Neural cell (in vitro differentiated cells): ENCODE data around the gene SMOC1. TPM values are rescaled to one million over a fixed set of nuclear protein-coding genes. Genes with fewer than 3 reads are reported as not detected.

Experiments used
- H2AFZ ChIP-seq: fragments of 200-600, 300-800 bp; sonication (generic), shearing (Covaris generic); 2 replicates; pipeline ENCODE4 v1.6.0; 2014; ENCODE audit warnings: low read depth, mild to moderate bottlenecking, antibody characterized with exemption, low read length, moderate library complexity
- H3F3A ChIP-seq: fragments of 200-600 bp; shearing (Covaris generic); 2 replicates; pipeline ENCODE4 v1.6.1; 2016; ENCODE audit warnings: mild to moderate bottlenecking, moderate library complexity, mixed read lengths, antibody characterized with exemption, low read length; ENCODE audit not compliant: insufficient read depth, poor library complexity, severe bottlenecking
- H3K27ac ChIP-seq: fragments of 200-600, 300-800 bp; sonication (generic), shearing (Covaris generic); 2 replicates; pipeline ENCODE4 v1.5.1; 2014; ENCODE audit warnings: mild to moderate bottlenecking, low read length, moderate library complexity
- H3K27me3 ChIP-seq: fragments of 300-800, 200-600 bp; sonication (generic), shearing (Covaris generic); 2 replicates; pipeline ENCODE4 v1.6.0; 2014; ENCODE audit warnings: mild to moderate bottlenecking, low read depth, low read length, moderate library complexity; ENCODE audit not compliant: insufficient read depth
- H3K36me3 ChIP-seq: fragments of 300-800, 200-600 bp; sonication (generic), shearing (Covaris generic); 2 replicates; pipeline ENCODE4 v1.5.1; 2014; ENCODE audit warnings: mild to moderate bottlenecking, antibody characterized with exemption, low read length, moderate library complexity; ENCODE audit not compliant: insufficient read depth
- H3K4me2 ChIP-seq: fragments of 300-800, 200-600 bp; sonication (generic), shearing (Covaris generic); 2 replicates; pipeline ENCODE4 v1.6.0; 2014; ENCODE audit warnings: mild to moderate bottlenecking, low read length
- H3K4me3 ChIP-seq: fragments of 300-800, 200-600 bp; sonication (generic), shearing (Covaris generic); 2 replicates; pipeline ENCODE4 v1.5.1; 2014; ENCODE audit warnings: mild to moderate bottlenecking, low read length, moderate library complexity
- H3K79me2 ChIP-seq: fragments of 200-600 bp; shearing (Covaris generic); replicated peaks from 2 replicates; pipeline ENCODE4 v1.6.0; 2014; ENCODE audit warnings: mild to moderate bottlenecking, low read length, moderate library complexity; ENCODE audit not compliant: insufficient read depth
- H3K9ac ChIP-seq: fragments of 300-800, 200-600 bp; sonication (generic), shearing (Covaris generic); 2 replicates; pipeline ENCODE4 v1.6.1; 2016; ENCODE audit warnings: mild to moderate bottlenecking, low read length, mixed read lengths
- H3K9me2 ChIP-seq: fragments of 200-600 bp; shearing (Covaris generic); 2 replicates; pipeline ENCODE4 v1.6.1; 2016; ENCODE audit warnings: mild to moderate bottlenecking, low read length, mixed read lengths; ENCODE audit not compliant: insufficient read depth
- H3K9me3 ChIP-seq: fragments of 200-600, 300-800 bp; sonication (generic), shearing (Covaris generic); 2 replicates; pipeline ENCODE4 v1.6.1; 2016; ENCODE audit warnings: mild to moderate bottlenecking, mixed run types, low read length, moderate library complexity, mixed read lengths
- H4K20me1 ChIP-seq: fragments of 200-600 bp; shearing (Covaris generic); 2 replicates; pipeline ENCODE4 v1.6.1; 2016; ENCODE audit warnings: mild to moderate bottlenecking, mixed run types; ENCODE audit not compliant: insufficient read depth
- EP300 ChIP-seq: fragments of 450-650 bp; conservative IDR thresholded peaks from 2 replicates; pipeline ENCODE4 v1.6.1; 2014; ENCODE audit warnings: antibody characterized with exemption, mild to moderate bottlenecking, moderate library complexity; ENCODE audit not compliant: poor library complexity, severe bottlenecking
- EZH2 ChIP-seq: fragments of 200-600, 300-800 bp; shearing (Covaris generic), sonication (generic); IDR thresholded peaks from 2 replicates; pipeline ENCODE4 v1.6.1; 2014; ENCODE audit warnings: antibody characterized with exemption, low read length, borderline replicate concordance, mild to moderate bottlenecking; ENCODE audit not compliant: insufficient read depth, poor library complexity, severe bottlenecking
- MXI1 ChIP-seq: fragments of 450-650 bp; conservative IDR thresholded peaks from 2 replicates; pipeline ENCODE4 v1.6.1; 2014; ENCODE audit warnings: antibody characterized with exemption, mild to moderate bottlenecking; ENCODE audit not compliant: poor library complexity, severe bottlenecking
- POLR2AphosphoS5 ChIP-seq: IDR thresholded peaks from 2 replicates; pipeline ENCODE4 v1.6.1; 2012
- RAD21 ChIP-seq: fragments of 450-650 bp; conservative IDR thresholded peaks from 2 replicates; pipeline ENCODE4 v1.6.1; 2014; ENCODE audit warnings: antibody characterized with exemption, mild to moderate bottlenecking, moderate library complexity
- SMC3 ChIP-seq: fragments of 450-650 bp; conservative IDR thresholded peaks from 2 replicates; pipeline ENCODE4 v1.6.1; 2014; ENCODE audit warnings: antibody characterized with exemption, mild to moderate bottlenecking, moderate library complexity; ENCODE audit not compliant: poor library complexity
- TAF1 ChIP-seq: IDR thresholded peaks from 2 replicates; pipeline ENCODE4 v1.6.1; 2012; ENCODE audit warnings: low read depth
- polyA plus RNA-seq: library from polyadenylated mRNA; depleted of rRNA; stranded (reverse); fragments of >200 nt; gene quantifications from 2 replicates; pipeline ENCODE4 v1.2.3, GENCODE V29; 2014
- TF ChIP-seq, protein P1 (sequence below): IDR thresholded peaks from 2 replicates; pipeline ENCODE4 v1.6.1; 2012; ENCODE audit warnings: borderline replicate concordance
- TF ChIP-seq, protein P2 (sequence below): fragments of 450-650 bp; IDR thresholded peaks from 2 replicates; pipeline ENCODE4 v1.5.1; 2014; ENCODE audit warnings: antibody characterized with exemption, mild to moderate bottlenecking, moderate library complexity; ENCODE audit not compliant: poor library complexity, severe bottlenecking

SMOC1 gene
- polyA plus RNA-seq, 1 donor from 2014 or later: 8.7 TPM

DNA sequence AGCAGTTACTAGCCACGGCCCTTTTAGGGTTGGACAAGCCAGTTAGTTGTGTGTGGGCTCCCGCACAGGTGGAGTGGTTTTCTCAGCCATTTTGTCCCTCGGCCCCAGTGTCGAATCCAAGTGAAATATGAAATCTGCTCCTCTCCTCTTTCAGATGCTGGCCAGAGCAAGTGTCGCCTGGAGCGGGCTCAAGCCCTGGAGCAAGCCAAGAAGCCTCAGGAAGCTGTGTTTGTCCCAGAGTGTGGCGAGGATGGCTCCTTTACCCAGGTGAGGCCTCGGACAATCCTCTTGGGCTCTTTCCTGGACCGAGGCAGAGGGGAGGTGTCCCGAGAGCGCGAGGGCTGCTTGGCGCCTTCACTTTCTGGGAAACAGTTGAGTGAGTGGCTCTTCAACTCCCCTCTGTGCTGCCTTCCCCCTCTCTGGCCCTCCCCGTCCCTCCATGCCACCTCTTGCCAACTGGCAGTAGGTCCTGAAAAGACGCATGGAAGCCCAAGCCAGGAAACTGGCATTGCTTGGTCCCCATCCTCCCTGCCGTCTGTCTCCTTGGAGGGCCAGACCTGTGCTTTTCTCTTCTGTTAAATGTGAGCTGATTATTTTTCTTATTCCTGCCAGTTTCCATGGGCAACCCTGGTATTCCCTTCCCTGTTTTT, 74.2 kb downstream of the SMOC1 start:
- Histone ChIP-seq H3K9ac (no peak overlapping the region), H3K4me3 (no peak overlapping the region), H3K27me3 (no peaks in the 10 kb centered on the region), H4K20me1 (no peaks in the 10 kb centered on the region), H3K9me2 (no peaks in the 10 kb centered on the region), H2AFZ (no peak overlapping the region), H3K36me3 (no peaks in the 10 kb centered on the region), H3K4me2 (no peak overlapping the region), H3K9me3 (no peaks in the 10 kb centered on the region), H3K79me2 (peaks cover 13% of the 10 kb centered on the region), H3K27ac (no peak overlapping the region), H3F3A (no peaks in the 10 kb centered on the region)
- TF ChIP-seq POLR2AphosphoS5: no peak
- TF ChIP-seq, protein P1, sequence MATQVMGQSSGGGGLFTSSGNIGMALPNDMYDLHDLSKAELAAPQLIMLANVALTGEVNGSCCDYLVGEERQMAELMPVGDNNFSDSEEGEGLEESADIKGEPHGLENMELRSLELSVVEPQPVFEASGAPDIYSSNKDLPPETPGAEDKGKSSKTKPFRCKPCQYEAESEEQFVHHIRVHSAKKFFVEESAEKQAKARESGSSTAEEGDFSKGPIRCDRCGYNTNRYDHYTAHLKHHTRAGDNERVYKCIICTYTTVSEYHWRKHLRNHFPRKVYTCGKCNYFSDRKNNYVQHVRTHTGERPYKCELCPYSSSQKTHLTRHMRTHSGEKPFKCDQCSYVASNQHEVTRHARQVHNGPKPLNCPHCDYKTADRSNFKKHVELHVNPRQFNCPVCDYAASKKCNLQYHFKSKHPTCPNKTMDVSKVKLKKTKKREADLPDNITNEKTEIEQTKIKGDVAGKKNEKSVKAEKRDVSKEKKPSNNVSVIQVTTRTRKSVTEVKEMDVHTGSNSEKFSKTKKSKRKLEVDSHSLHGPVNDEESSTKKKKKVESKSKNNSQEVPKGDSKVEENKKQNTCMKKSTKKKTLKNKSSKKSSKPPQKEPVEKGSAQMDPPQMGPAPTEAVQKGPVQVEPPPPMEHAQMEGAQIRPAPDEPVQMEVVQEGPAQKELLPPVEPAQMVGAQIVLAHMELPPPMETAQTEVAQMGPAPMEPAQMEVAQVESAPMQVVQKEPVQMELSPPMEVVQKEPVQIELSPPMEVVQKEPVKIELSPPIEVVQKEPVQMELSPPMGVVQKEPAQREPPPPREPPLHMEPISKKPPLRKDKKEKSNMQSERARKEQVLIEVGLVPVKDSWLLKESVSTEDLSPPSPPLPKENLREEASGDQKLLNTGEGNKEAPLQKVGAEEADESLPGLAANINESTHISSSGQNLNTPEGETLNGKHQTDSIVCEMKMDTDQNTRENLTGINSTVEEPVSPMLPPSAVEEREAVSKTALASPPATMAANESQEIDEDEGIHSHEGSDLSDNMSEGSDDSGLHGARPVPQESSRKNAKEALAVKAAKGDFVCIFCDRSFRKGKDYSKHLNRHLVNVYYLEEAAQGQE: no peak
- TF ChIP-seq EP300: no peak
- TF ChIP-seq RAD21: no peak
- TF ChIP-seq SMC3: no peak
- no peak for TF ChIP-seq TAF1
- no peak for TF ChIP-seq EZH2
- TF ChIP-seq, protein P2, sequence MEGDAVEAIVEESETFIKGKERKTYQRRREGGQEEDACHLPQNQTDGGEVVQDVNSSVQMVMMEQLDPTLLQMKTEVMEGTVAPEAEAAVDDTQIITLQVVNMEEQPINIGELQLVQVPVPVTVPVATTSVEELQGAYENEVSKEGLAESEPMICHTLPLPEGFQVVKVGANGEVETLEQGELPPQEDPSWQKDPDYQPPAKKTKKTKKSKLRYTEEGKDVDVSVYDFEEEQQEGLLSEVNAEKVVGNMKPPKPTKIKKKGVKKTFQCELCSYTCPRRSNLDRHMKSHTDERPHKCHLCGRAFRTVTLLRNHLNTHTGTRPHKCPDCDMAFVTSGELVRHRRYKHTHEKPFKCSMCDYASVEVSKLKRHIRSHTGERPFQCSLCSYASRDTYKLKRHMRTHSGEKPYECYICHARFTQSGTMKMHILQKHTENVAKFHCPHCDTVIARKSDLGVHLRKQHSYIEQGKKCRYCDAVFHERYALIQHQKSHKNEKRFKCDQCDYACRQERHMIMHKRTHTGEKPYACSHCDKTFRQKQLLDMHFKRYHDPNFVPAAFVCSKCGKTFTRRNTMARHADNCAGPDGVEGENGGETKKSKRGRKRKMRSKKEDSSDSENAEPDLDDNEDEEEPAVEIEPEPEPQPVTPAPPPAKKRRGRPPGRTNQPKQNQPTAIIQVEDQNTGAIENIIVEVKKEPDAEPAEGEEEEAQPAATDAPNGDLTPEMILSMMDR: no peak
- no peak for TF ChIP-seq MXI1

GRCh38 chr14:69955855-69956845, 76.9 kb downstream of the SMOC1 start:
- H3K9ac ChIP-seq: no peak overlapping the region
- H3K27me3 ChIP-seq: no peaks in the 10 kb centered on the region
- H4K20me1 ChIP-seq: no peaks in the 10 kb centered on the region
- no peaks in the 10 kb centered on the region for H3F3A ChIP-seq
- peaks cover 2% of the 10 kb centered on the region for H3K79me2 ChIP-seq
- H2AFZ ChIP-seq: no peak overlapping the region
- no peaks in the 10 kb centered on the region for H3K9me2 ChIP-seq
- H3K4me3 ChIP-seq: no peak overlapping the region
- TF ChIP-seq MXI1 (no peak), EZH2 (no peak), POLR2AphosphoS5 (no peak), RAD21 (no peak), EP300 (no peak), SMC3 (no peak), TAF1 (no peak)
- H3K27ac ChIP-seq: no peak overlapping the region
- no peaks in the 10 kb centered on the region for H3K9me3 ChIP-seq
- no peaks in the 10 kb centered on the region for H3K36me3 ChIP-seq
- H3K4me2 ChIP-seq: no peak overlapping the region
